Gastrocnemius medialis (tissue), 4 donors: ENCODE measurements around the gene GNG5. TPM values are rescaled to one million over a fixed set of nuclear protein-coding genes. Genes with fewer than 3 reads are reported as not detected.
"Not testable (repeated sequence)": the region's sequence is repeated elsewhere in the genome, so short reads cannot be mapped to it uniquely, and the experiment has no call there.

Source experiments
- ATAC-seq, 2 donors: fragments of 150-250 bp; one replicate each; pipeline ENCODE4 v1.9.1; 2016
- DNase-seq, 2 donors: peaks; one replicate each; pipeline ENCODE4 v3.0.0-alpha.2; 2019
- H3K27ac ChIP-seq, 4 donors: fragments of 200-600 bp; sonication (generic); 1 replicate in 1 of 4; 2 replicates in 3 of 4; pipeline ENCODE4 v1.5.1; 2016 to 2018; ENCODE audit warnings: mild to moderate bottlenecking in 2 of 4, moderate library complexity in 1 of 4
- H3K27me3 ChIP-seq, 3 donors: fragments of 200-600 bp; sonication (generic) in 2 of 3; 1 replicate in 1 of 3; 2 replicates in 2 of 3; pipeline versions ENCODE4 v1.5.1 to v1.6.0; 2016 to 2019; ENCODE audit warnings: mild to moderate bottlenecking in 1 of 3, moderate library complexity in 1 of 3
- H3K36me3 ChIP-seq, 2 donors: fragments of 200-600 bp; sonication (generic) in 1 of 2; one replicate each; pipeline ENCODE4 v1.5.1; 2017 to 2018
- H3K4me1 ChIP-seq, 2 donors: fragments of 200-600 bp; sonication (generic) in 1 of 2; one replicate each; pipeline ENCODE4 v1.5.1; 2016 to 2017; ENCODE audit warnings: mild to moderate bottlenecking in 2 of 2
- H3K4me3 ChIP-seq, 4 donors: fragments of 200-600 bp; sonication (generic) in 3 of 4; 1 replicate in 1 of 4; 2 replicates in 3 of 4; pipeline ENCODE4 v1.5.1; 2016 to 2019; ENCODE audit warnings: mild to moderate bottlenecking in 2 of 4
- H3K9me3 ChIP-seq, 3 donors: fragments of 200-600 bp; sonication (generic) in 2 of 3; 1 replicate in 1 of 3; 2 replicates in 2 of 3; pipeline ENCODE4 v1.5.1; 2016 to 2019
- POLR2A ChIP-seq, 2 donors: fragments of 450-650 bp; IDR thresholded peaks; one replicate each; pipeline ENCODE4 v1.6.1; 2017; ENCODE audit warnings: antibody characterized with exemption in 2 of 2, mild to moderate bottlenecking in 2 of 2, moderate library complexity in 2 of 2
- in situ Hi-C, 4 donors: fragments of 200-750 bp; cut with MboI; loops; one replicate each; pipeline versions ENCODE4 v1.15.0 to v1.8.0; 2017; ENCODE audit warnings: low sequenced_read_pairs in 4 of 4
- intact Hi-C: fragments of 100-400 bp; cut with DNase I; formaldehyde crosslinking; loops from one replicate; pipeline ENCODE4 v1.15.1; 2023; ENCODE audit warnings: low total_unique reads
- total RNA-seq, 4 donors: library from RNA; depleted of rRNA; stranded (reverse); fragments of >200 nt; gene quantifications; one replicate each; pipeline versions ENCODE4 v1.1.0 to v1.2.3, GENCODE V29; 2016
- TF ChIP-seq, protein P1 (sequence below), 5 experiments: fragments of 450-650 bp in 3 of 5; fragments of 200-600 bp in 2 of 5; sonication (generic) in 2 of 5; IDR thresholded peaks in 4 of 5; conservative IDR thresholded peaks in 1 of 5; 1 replicate in 4 of 5; 2 replicates in 1 of 5; pipeline ENCODE4 v1.5.1; 2016 to 2019; ENCODE audit warnings: antibody characterized with exemption in 5 of 5, mild to moderate bottlenecking in 3 of 5, moderate library complexity in 3 of 5

The GNG5 gene
- total RNA-seq, 4 donors from 2014 or later = 122 to 168 (median 128) TPM

- no peak overlapping the region for H3K27ac ChIP-seq
- H3K4me3 ChIP-seq = no peak overlapping the region
- DNase-seq = no peak
- intact Hi-C loops (no loop called here), in situ Hi-C loops (no loop called here)
- TF ChIP-seq POLR2A (IDR thresholded peaks at IDR 0.05) = no peak
- TF ChIP-seq, protein P1, sequence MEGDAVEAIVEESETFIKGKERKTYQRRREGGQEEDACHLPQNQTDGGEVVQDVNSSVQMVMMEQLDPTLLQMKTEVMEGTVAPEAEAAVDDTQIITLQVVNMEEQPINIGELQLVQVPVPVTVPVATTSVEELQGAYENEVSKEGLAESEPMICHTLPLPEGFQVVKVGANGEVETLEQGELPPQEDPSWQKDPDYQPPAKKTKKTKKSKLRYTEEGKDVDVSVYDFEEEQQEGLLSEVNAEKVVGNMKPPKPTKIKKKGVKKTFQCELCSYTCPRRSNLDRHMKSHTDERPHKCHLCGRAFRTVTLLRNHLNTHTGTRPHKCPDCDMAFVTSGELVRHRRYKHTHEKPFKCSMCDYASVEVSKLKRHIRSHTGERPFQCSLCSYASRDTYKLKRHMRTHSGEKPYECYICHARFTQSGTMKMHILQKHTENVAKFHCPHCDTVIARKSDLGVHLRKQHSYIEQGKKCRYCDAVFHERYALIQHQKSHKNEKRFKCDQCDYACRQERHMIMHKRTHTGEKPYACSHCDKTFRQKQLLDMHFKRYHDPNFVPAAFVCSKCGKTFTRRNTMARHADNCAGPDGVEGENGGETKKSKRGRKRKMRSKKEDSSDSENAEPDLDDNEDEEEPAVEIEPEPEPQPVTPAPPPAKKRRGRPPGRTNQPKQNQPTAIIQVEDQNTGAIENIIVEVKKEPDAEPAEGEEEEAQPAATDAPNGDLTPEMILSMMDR (IDR thresholded peaks at IDR 0.05 in 4 of 5, conservative IDR thresholded peaks at IDR 0.05 in 1 of 5) = no peak
- H3K36me3 ChIP-seq = no peaks in the 10 kb centered on the region
- no peaks in the 10 kb centered on the region for H3K9me3 ChIP-seq
- H3K27me3 ChIP-seq = no peaks in the 10 kb centered on the region
- no peaks in the 10 kb centered on the region for H3K4me1 ChIP-seq
- no peak for ATAC-seq
These were observed 53.9 kb downstream of the GNG5 start for GRCh38 chr1:84452436-84452835.

DNA sequence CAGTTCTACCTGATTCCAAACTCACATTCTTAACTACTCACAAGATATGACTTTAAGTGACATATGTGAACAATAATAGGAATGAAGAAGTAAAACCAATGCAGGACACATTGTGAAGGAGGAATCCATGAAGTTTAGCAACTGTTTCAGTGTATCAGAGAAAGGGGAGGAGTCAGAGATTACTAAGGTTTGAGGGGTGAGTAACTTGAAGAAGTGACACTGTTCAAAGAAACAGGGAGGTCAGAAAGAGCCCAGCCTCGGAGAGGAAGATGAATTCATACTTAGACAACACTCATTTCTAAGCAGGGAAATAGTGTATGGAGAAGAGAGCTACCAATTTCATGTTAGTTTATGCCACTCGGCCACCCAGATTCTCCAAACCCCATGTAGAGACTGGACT is 55.5 kb downstream of the GNG5 start:
- no peak overlapping the region for H3K4me3 ChIP-seq
- no peaks in the 10 kb centered on the region for H3K27me3 ChIP-seq
- intact Hi-C loops = no loop called here
- in situ Hi-C loops = no loop called here
- H3K36me3 ChIP-seq = no peaks in the 10 kb centered on the region
- no peak overlapping the region for H3K27ac ChIP-seq
- TF ChIP-seq, protein P1 (IDR thresholded peaks at IDR 0.05 in 4 of 5, conservative IDR thresholded peaks at IDR 0.05 in 1 of 5) = no peak
- TF ChIP-seq POLR2A (IDR thresholded peaks at IDR 0.05) = no peak
- DNase-seq (no peak), ATAC-seq (no peak)
- no peaks in the 10 kb centered on the region for H3K4me1 ChIP-seq
- H3K9me3 ChIP-seq = no peaks in the 10 kb centered on the region

DNA sequence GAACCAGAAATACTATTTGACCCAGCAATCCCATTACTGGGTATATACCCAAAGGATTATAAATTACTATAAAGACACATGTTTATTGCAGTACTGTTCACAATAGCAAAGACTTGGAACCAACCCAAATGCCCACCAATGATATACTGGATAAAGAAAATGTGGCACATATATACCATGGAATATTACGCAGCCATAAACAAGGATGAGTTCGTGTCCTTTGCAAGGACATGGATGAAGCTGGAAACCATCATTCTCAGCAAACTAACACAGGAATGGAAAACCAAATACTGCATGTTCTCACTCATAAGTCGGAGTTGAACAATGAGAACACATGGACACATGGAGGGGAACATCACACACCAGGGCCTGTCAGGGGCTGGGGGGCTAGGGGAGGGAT is 57.7 kb downstream of the GNG5 start:
- in situ Hi-C loops = loop anchor here (25.0 kb wide), 3 partner anchors 314 to 536 kb away; no protein-coding TSS in a partner anchor
- ATAC-seq, intact Hi-C loops: not testable (repeated sequence)

More for the DNA sequence above, 57.7 kb downstream of the GNG5 start:
- H3K4me3 ChIP-seq, H3K9me3 ChIP-seq, H3K27ac ChIP-seq, H3K36me3 ChIP-seq, H3K27me3 ChIP-seq, H3K4me1 ChIP-seq, DNase-seq: not testable (repeated sequence)

Other genes with a start within 250 kb of the GNG5 start
- 10 to 100 TPM in 1 of 4 donors, 1 to 10 TPM in 3; 1.5 to 10.8 (median 5.4) TPM for gene SAMD13, start 204.9 kb downstream of the GNG5 start, total RNA-seq
- gene DNASE2B, start 108.1 kb downstream of the GNG5 start, total RNA-seq = 1 to 10 TPM; 1.3 to 8.2 (median 2.9) TPM
- gene RPF1, start 27.3 kb downstream of the GNG5 start, total RNA-seq = 10 to 100 TPM; 35.9 to 61.9 (median 52.4) TPM
- gene SPATA1, start 195 bp downstream of the GNG5 start, total RNA-seq = under 1 TPM in 1 of 4 donors, not detected in 3; 0.35 TPM
- 1 to 10 TPM; 4.0 to 6.6 (median 4.7) TPM for gene CTBS, start 67.9 kb upstream of the GNG5 start, total RNA-seq
- gene SSX2IP, start 183.9 kb upstream of the GNG5 start, total RNA-seq = 1 to 10 TPM; 3.5 to 7.0 (median 4.7) TPM